Measurements from ENCODE around the gene NIT2. TPM values are rescaled to one million over a fixed set of nuclear protein-coding genes. Genes with fewer than 3 reads are reported as not detected.

The NIT2 gene
- polyA plus RNA-seq, 1 donor from 2014 or later: 17.2 TPM

DNA sequence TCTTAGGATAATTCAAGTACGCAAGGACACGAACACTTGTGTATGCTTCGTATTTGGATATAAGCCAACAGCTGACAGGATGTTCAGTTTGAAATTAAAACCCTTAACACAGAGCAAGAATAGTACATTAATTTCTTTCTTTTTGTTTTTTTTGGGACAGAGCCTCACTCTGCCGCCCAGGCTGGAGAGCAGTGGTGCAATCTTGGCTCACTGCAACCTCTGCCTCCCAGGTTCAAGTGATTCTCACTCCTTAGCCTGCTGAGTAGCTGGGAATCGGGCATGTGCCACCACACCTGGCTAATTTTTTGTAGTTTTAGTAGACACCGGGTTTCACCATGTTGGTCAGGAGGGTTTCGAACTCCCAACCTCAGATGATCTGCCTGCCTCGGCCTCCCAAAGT is 33.9 kb downstream of the NIT2 start:
- H3K9me3 ChIP-seq (ENCODE audit: low read length): no peaks in the 10 kb centered on the region
- H3K9me2 ChIP-seq (ENCODE audit: insufficient read depth, low read length): no peaks in the 10 kb centered on the region
- H3K4me3 ChIP-seq (ENCODE audit: low read length): no peak overlapping the region
- H4K20me1 ChIP-seq (ENCODE audit: insufficient read depth): no peaks in the 10 kb centered on the region
- H3K27me3 ChIP-seq (ENCODE audit: insufficient read depth, low read depth, low read length): no peaks in the 10 kb centered on the region
- H2AFZ ChIP-seq (ENCODE audit: low read depth, low read length): no peak overlapping the region
- no peaks in the 10 kb centered on the region for H3K36me3 ChIP-seq (ENCODE audit: insufficient read depth, low read length)
- H3F3A ChIP-seq (ENCODE audit: insufficient read depth, low read length, poor library complexity, severe bottlenecking): no peaks in the 10 kb centered on the region
- no peaks in the 10 kb centered on the region for H3K79me2 ChIP-seq (replicated peaks; ENCODE audit: insufficient read depth, low read length)
- no peak for TF ChIP-seq TAF1 (IDR thresholded peaks at IDR 0.05; ENCODE audit: low read depth)
- no peak for TF ChIP-seq EP300 (conservative IDR thresholded peaks at IDR 0.05; ENCODE audit: poor library complexity, severe bottlenecking)
- TF ChIP-seq RAD21 (conservative IDR thresholded peaks at IDR 0.05): no peak
- TF ChIP-seq, protein P1, sequence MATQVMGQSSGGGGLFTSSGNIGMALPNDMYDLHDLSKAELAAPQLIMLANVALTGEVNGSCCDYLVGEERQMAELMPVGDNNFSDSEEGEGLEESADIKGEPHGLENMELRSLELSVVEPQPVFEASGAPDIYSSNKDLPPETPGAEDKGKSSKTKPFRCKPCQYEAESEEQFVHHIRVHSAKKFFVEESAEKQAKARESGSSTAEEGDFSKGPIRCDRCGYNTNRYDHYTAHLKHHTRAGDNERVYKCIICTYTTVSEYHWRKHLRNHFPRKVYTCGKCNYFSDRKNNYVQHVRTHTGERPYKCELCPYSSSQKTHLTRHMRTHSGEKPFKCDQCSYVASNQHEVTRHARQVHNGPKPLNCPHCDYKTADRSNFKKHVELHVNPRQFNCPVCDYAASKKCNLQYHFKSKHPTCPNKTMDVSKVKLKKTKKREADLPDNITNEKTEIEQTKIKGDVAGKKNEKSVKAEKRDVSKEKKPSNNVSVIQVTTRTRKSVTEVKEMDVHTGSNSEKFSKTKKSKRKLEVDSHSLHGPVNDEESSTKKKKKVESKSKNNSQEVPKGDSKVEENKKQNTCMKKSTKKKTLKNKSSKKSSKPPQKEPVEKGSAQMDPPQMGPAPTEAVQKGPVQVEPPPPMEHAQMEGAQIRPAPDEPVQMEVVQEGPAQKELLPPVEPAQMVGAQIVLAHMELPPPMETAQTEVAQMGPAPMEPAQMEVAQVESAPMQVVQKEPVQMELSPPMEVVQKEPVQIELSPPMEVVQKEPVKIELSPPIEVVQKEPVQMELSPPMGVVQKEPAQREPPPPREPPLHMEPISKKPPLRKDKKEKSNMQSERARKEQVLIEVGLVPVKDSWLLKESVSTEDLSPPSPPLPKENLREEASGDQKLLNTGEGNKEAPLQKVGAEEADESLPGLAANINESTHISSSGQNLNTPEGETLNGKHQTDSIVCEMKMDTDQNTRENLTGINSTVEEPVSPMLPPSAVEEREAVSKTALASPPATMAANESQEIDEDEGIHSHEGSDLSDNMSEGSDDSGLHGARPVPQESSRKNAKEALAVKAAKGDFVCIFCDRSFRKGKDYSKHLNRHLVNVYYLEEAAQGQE (IDR thresholded peaks at IDR 0.05; ENCODE audit: borderline replicate concordance): no peak
- TF ChIP-seq EZH2 (IDR thresholded peaks at IDR 0.05; ENCODE audit: borderline replicate concordance, insufficient read depth, low read length, poor library complexity, severe bottlenecking): no peak
- TF ChIP-seq, protein P2, sequence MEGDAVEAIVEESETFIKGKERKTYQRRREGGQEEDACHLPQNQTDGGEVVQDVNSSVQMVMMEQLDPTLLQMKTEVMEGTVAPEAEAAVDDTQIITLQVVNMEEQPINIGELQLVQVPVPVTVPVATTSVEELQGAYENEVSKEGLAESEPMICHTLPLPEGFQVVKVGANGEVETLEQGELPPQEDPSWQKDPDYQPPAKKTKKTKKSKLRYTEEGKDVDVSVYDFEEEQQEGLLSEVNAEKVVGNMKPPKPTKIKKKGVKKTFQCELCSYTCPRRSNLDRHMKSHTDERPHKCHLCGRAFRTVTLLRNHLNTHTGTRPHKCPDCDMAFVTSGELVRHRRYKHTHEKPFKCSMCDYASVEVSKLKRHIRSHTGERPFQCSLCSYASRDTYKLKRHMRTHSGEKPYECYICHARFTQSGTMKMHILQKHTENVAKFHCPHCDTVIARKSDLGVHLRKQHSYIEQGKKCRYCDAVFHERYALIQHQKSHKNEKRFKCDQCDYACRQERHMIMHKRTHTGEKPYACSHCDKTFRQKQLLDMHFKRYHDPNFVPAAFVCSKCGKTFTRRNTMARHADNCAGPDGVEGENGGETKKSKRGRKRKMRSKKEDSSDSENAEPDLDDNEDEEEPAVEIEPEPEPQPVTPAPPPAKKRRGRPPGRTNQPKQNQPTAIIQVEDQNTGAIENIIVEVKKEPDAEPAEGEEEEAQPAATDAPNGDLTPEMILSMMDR (IDR thresholded peaks at IDR 0.05; ENCODE audit: poor library complexity, severe bottlenecking): no peak
- TF ChIP-seq SMC3 (conservative IDR thresholded peaks at IDR 0.05; ENCODE audit: poor library complexity): no peak
- H3K27ac ChIP-seq (ENCODE audit: low read length): no peak overlapping the region
- H3K9ac ChIP-seq (ENCODE audit: low read length): no peak overlapping the region
- no peak overlapping the region for H3K4me2 ChIP-seq (ENCODE audit: low read length)

DNA sequence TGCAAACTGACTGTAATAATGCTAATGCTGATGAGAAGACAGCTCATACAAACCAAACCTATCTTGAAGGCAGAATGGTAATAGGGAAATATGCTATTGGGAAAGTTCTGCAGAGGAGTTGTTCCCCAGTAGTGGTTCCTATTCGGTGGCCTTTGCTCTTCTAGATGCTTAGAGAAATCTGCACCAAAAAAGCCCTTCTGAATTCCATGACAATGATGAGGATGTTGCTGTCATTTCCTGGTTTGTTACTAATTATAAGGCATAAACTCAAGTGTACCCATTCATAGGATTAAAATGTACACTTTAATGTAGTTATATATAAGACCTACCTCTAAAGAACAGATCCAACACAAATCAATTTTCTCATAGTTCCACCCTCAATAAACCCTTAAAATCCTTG is 36.2 kb downstream of the NIT2 start:
- no peak overlapping the region for H3K4me3 ChIP-seq (ENCODE audit: low read length)
- no peaks in the 10 kb centered on the region for H3K9me3 ChIP-seq (ENCODE audit: low read length)
- no peak overlapping the region for H3K9ac ChIP-seq (ENCODE audit: low read length)
- H3K9me2 ChIP-seq (ENCODE audit: insufficient read depth, low read length): no peaks in the 10 kb centered on the region
- H4K20me1 ChIP-seq (ENCODE audit: insufficient read depth): no peaks in the 10 kb centered on the region
- H3K79me2 ChIP-seq (replicated peaks; ENCODE audit: insufficient read depth, low read length): no peaks in the 10 kb centered on the region
- H3F3A ChIP-seq (ENCODE audit: insufficient read depth, low read length, poor library complexity, severe bottlenecking): no peaks in the 10 kb centered on the region
- H3K27me3 ChIP-seq (ENCODE audit: insufficient read depth, low read depth, low read length): no peaks in the 10 kb centered on the region
- H3K27ac ChIP-seq (ENCODE audit: low read length): no peak overlapping the region
- H2AFZ ChIP-seq (ENCODE audit: low read depth, low read length): no peak overlapping the region
- H3K4me2 ChIP-seq (ENCODE audit: low read length): no peak overlapping the region
- H3K36me3 ChIP-seq (ENCODE audit: insufficient read depth, low read length): no peaks in the 10 kb centered on the region
- TF ChIP-seq, protein P1 (IDR thresholded peaks at IDR 0.05; ENCODE audit: borderline replicate concordance): no peak
- TF ChIP-seq EP300 (conservative IDR thresholded peaks at IDR 0.05; ENCODE audit: poor library complexity, severe bottlenecking): no peak
- no peak for TF ChIP-seq SMC3 (conservative IDR thresholded peaks at IDR 0.05; ENCODE audit: poor library complexity)
- TF ChIP-seq POLR2AphosphoS5 (IDR thresholded peaks at IDR 0.05): no peak
- no peak for TF ChIP-seq RAD21 (conservative IDR thresholded peaks at IDR 0.05)
- TF ChIP-seq, protein P2 (IDR thresholded peaks at IDR 0.05; ENCODE audit: poor library complexity, severe bottlenecking): no peak
- TF ChIP-seq MXI1 (conservative IDR thresholded peaks at IDR 0.05; ENCODE audit: poor library complexity, severe bottlenecking): no peak
- TF ChIP-seq TAF1 (IDR thresholded peaks at IDR 0.05; ENCODE audit: low read depth): no peak
- no peak for TF ChIP-seq EZH2 (IDR thresholded peaks at IDR 0.05; ENCODE audit: borderline replicate concordance, insufficient read depth, low read length, poor library complexity, severe bottlenecking)
